ENCODE data around the gene SIAH2. TPM values are rescaled to one million over a fixed set of nuclear protein-coding genes. Genes with fewer than 3 reads are reported as not detected.
A peak's percentile ranks its signal among the peaks of the same experiment; 100 is the strongest.

SIAH2 gene
- total and polyA plus RNA-seq, 9 of the 15 experiments (the other 6 are each of a cell fraction or from before 2014, with no cell fraction given) = 4.8 to 39.0 (median 29.9) TPM

- TF ChIP-seq, protein P1, sequence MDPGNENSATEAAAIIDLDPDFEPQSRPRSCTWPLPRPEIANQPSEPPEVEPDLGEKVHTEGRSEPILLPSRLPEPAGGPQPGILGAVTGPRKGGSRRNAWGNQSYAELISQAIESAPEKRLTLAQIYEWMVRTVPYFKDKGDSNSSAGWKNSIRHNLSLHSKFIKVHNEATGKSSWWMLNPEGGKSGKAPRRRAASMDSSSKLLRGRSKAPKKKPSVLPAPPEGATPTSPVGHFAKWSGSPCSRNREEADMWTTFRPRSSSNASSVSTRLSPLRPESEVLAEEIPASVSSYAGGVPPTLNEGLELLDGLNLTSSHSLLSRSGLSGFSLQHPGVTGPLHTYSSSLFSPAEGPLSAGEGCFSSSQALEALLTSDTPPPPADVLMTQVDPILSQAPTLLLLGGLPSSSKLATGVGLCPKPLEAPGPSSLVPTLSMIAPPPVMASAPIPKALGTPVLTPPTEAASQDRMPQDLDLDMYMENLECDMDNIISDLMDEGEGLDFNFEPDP (CRISPR knock-in tag; IDR thresholded peaks at IDR 0.05) = no peak
- TF ChIP-seq L3MBTL2 (IDR thresholded peaks at IDR 0.05) = no peak
- TF ChIP-seq, protein P2, sequence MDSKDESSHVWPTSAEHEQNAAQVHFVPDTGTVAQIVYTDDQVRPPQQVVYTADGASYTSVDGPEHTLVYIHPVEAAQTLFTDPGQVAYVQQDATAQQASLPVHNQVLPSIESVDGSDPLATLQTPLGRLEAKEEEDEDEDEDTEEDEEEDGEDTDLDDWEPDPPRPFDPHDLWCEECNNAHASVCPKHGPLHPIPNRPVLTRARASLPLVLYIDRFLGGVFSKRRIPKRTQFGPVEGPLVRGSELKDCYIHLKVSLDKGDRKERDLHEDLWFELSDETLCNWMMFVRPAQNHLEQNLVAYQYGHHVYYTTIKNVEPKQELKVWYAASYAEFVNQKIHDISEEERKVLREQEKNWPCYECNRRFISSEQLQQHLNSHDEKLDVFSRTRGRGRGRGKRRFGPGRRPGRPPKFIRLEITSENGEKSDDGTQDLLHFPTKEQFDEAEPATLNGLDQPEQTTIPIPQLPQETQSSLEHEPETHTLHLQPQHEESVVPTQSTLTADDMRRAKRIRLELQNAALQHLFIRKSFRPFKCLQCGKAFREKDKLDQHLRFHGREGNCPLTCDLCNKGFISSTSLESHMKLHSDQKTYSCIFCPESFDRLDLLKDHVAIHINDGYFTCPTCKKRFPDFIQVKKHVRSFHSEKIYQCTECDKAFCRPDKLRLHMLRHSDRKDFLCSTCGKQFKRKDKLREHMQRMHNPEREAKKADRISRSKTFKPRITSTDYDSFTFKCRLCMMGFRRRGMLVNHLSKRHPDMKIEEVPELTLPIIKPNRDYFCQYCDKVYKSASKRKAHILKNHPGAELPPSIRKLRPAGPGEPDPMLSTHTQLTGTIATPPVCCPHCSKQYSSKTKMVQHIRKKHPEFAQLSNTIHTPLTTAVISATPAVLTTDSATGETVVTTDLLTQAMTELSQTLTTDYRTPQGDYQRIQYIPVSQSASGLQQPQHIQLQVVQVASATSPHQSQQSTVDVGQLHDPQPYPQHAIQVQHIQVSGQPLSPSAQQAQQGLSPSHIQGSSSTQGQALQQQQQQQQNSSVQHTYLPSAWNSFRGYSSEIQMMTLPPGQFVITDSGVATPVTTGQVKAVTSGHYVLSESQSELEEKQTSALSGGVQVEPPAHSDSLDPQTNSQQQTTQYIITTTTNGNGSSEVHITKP (IDR thresholded peaks at IDR 0.05; ENCODE audit: partially characterized antibody) = peak; percentile 88
- TF ChIP-seq NFE2L1 (tag; IDR thresholded peaks at IDR 0.05; ENCODE audit: borderline replicate concordance, low read depth) = no peak
Observed at GRCh38 chr3:150786791-150787190, 23.8 kb upstream of the SIAH2 start (continued).

- no peak overlapping the region for H3K4me3 ChIP-seq
- H3K79me2 ChIP-seq (ENCODE audit: control insufficient read depth, insufficient read depth, low read length) = no peaks in the 10 kb centered on the region
- intact Hi-C loops (cut with micrococcal nuclease) = loop anchor here (5.0 kb wide), 3 partner anchors 48 to 498 kb away; no protein-coding TSS in a partner anchor
- ATAC-seq (no peak), FAIRE-seq (no peak), DNase-seq (ENCODE audit: extremely low read depth in 1 of 4, low spot score in 3 of 4) (no peak)
- no peaks in the 10 kb centered on the region for H4K20me1 ChIP-seq (replicated peaks; ENCODE audit: control insufficient read depth, insufficient read depth, low read length)
- BruUV-seq (replicated peaks) = no TSS peak
- H3K4me2 ChIP-seq (ENCODE audit: insufficient read depth, low read length) = no peak overlapping the region
- H3K36me3 ChIP-seq (ENCODE audit: control insufficient read depth, insufficient read depth, low read length) = no peaks in the 10 kb centered on the region
- H3K9ac ChIP-seq (ENCODE audit: insufficient read depth in 1 of 2, low read depth in 2 of 2, low read length in 2 of 2) = no peak overlapping the region
- no peaks in the 10 kb centered on the region for H3K9me1 ChIP-seq (ENCODE audit: control insufficient read depth, insufficient read depth, low read length)
- POLR2A ChIA-PET = no interaction called here
- in situ Hi-C loops (cut with MboI) = no loop called here
- peaks cover 5 to 9% of the 10 kb centered on the region in 2 experiments; a peak in 4 of 5 replicates for H3K4me1 ChIP-seq (replicated peaks in 1 of 2; ENCODE audit: control insufficient read depth in 2 of 2, insufficient read depth in 2 of 2, low read length in 2 of 2)
- no peaks in the 10 kb centered on the region for H3K27me3 ChIP-seq (ENCODE audit: control insufficient read depth in 2 of 2, insufficient read depth in 2 of 2, low read length in 2 of 2)
- no peak overlapping the region for H3K27ac ChIP-seq (ENCODE audit: extremely low read depth, low read depth, low read length)
- H2AFZ ChIP-seq (ENCODE audit: low read depth, low read length) = no peak overlapping the region
- no peaks in the 10 kb centered on the region for H3K9me3 ChIP-seq (replicated peaks; ENCODE audit: control insufficient read depth, insufficient read depth, low read depth, low read length)
- CTCF ChIA-PET (ENCODE audit: low intra/inter-chr PET ratio) = no interaction called here
- TF ChIP-seq BRD4 (IDR thresholded peaks at IDR 0.05) (no peak), ZNF212 (CRISPR knock-in tag; IDR thresholded peaks at IDR 0.05) (no peak), TCF15 (CRISPR knock-in tag; IDR thresholded peaks at IDR 0.05) (no peak), PTBP1 (IDR thresholded peaks at IDR 0.05; ENCODE audit: low read depth, low read length) (no peak), CCAR2 (IDR thresholded peaks at IDR 0.05; ENCODE audit: low read depth, low read length) (no peak), SMARCC2 (IDR thresholded peaks at IDR 0.05; ENCODE audit: low read depth) (no peak), POU5F1 (IDR thresholded peaks at IDR 0.05; ENCODE audit: borderline replicate concordance, low read depth, low read length, partially characterized antibody) (no peak), MLX (CRISPR knock-in tag; conservative IDR thresholded peaks at IDR 0.05) (no peak), CSDE1 (IDR thresholded peaks at IDR 0.05) (no peak), HMGXB4 (CRISPR knock-in tag; IDR thresholded peaks at IDR 0.05) (no peak)
Observed at GRCh38 chr3:150784747-150785125, 21.8 kb upstream of the SIAH2 start.
